Panc1 (cell line): Measurements from ENCODE around the gene TMOD1. TPM values are rescaled to one million over a fixed set of nuclear protein-coding genes. Genes with fewer than 3 reads are reported as not detected.

ENCODE experiments used
- ATAC-seq: fragments of 200-7000 bp; cut with Tn5 transposase; 2 replicates; pipeline ENCODE4 v1.9.1; 2020; ENCODE audit warnings: mild to moderate bottlenecking, moderate library complexity
- BruUV-seq: library from RNA; stranded (reverse); fragments of 400-500 nt; replicated peaks from 2 replicates; lab custom pipeline; 2021; lab: Mats Ljungman, UMichigan
- CTCF ChIA-PET: fragments of 300-600 bp; sonication (Branson Sonifier 250); formaldehyde crosslinking; loops from one replicate; lab custom pipeline; 2022; ENCODE audit warnings: antibody characterized with exemption; lab: Charles Lee
- POLR2A ChIA-PET: fragments of 300-600 bp; sonication (Branson Sonifier 250); formaldehyde crosslinking; loops from one replicate; lab custom pipeline; 2022; ENCODE audit warnings: antibody characterized with exemption; lab: Charles Lee
- DNase-seq: peaks from one replicate; pipeline ENCODE4 v3.0.0-alpha.2; 2010; ENCODE audit warnings: low read depth, low spot score
- H3K27ac ChIP-seq: 2 replicates; pipeline ENCODE4 v1.5.1; 2011; ENCODE audit warnings: mild to moderate bottlenecking, low read length, inconsistent platforms
- H3K27me3 ChIP-seq: fragments of 200-500 bp; sonication (Bioruptor generic); 2 replicates; pipeline ENCODE4 v1.6.0; 2014; ENCODE audit warnings: low read length, inconsistent platforms; ENCODE audit not compliant: control insufficient read depth, insufficient read depth
- H3K36me3 ChIP-seq: fragments of 200-500 bp; sonication (Bioruptor generic); 2 replicates; pipeline ENCODE4 v1.5.1; 2014; ENCODE audit warnings: inconsistent platforms, mild to moderate bottlenecking, low read length, moderate library complexity; ENCODE audit not compliant: control insufficient read depth, insufficient read depth
- H3K4me1 ChIP-seq: 2 replicates; pipeline ENCODE4 v1.5.1; 2011; ENCODE audit warnings: inconsistent platforms, mild to moderate bottlenecking, low read length, moderate library complexity; ENCODE audit not compliant: control insufficient read depth, insufficient read depth
- H3K4me3 ChIP-seq, 2 experiments: 2 replicates each; pipeline ENCODE4 v1.5.1; 2011 to 2012; ENCODE audit warnings: low read depth in 2 of 2, low read length in 2 of 2, mild to moderate bottlenecking in 2 of 2, inconsistent platforms in 1 of 2, moderate library complexity in 1 of 2
- H3K9me3 ChIP-seq: fragments of 200-500 bp; sonication (Bioruptor generic); 2 replicates; pipeline ENCODE4 v1.5.1; 2014; ENCODE audit warnings: low read depth, mild to moderate bottlenecking, inconsistent platforms, low read length, moderate library complexity; ENCODE audit not compliant: control insufficient read depth, insufficient read depth
- POLR2AphosphoS5 ChIP-seq: IDR thresholded peaks from 2 replicates; pipeline ENCODE4 v1.6.1; 2012; ENCODE audit warnings: mild to moderate bottlenecking, low read depth, low read length, moderate library complexity
- SIN3A ChIP-seq: IDR thresholded peaks from 2 replicates; pipeline ENCODE4 v1.6.1; 2012; ENCODE audit warnings: low read depth, mild to moderate bottlenecking, low read length, moderate library complexity, borderline replicate concordance; ENCODE audit not compliant: insufficient read depth
- TCF7L2 ChIP-seq: IDR thresholded peaks from 2 replicates; pipeline ENCODE4 v1.6.1; 2011; ENCODE audit warnings: mild to moderate bottlenecking, low read depth, low read length, inconsistent platforms
- in situ Hi-C: cut with HindIII; loops from 2 replicates; pipeline ENCODE4 v1.10.0; 2016; ENCODE audit warnings: low sequenced_read_pairs, low pct_unique_long_range_greater_than_20kb
- intact Hi-C: fragments of 100-400 bp; cut with micrococcal nuclease; formaldehyde crosslinking; loops from one replicate; pipeline ENCODE4 v1.10.0; 2022; ENCODE audit not compliant: unreplicated experiment
- total RNA-seq: library from RNA; stranded (reverse); gene quantifications from one replicate; pipeline ENCODE4 v1.2.1, GENCODE V29; 2021; ENCODE audit not compliant: unreplicated experiment
- TF ChIP-seq, protein P1 (sequence below), 2 experiments: IDR thresholded peaks; 2 replicates each; pipeline ENCODE4 v1.6.1; 2011 to 2012; ENCODE audit warnings: low read depth in 2 of 2, control low read depth in 1 of 2, low read length in 1 of 2, mild to moderate bottlenecking in 1 of 2, moderate library complexity in 1 of 2; ENCODE audit not compliant: insufficient read depth in 1 of 2
- TF ChIP-seq, protein P2 (sequence below): fragments of 450-650 bp; IDR thresholded peaks from 2 replicates; pipeline ENCODE4 v1.5.1; 2017; ENCODE audit warnings: mild to moderate bottlenecking

TMOD1 gene
- total RNA-seq, 1 experiment from 2014 or later = 1.4 TPM

DNA sequence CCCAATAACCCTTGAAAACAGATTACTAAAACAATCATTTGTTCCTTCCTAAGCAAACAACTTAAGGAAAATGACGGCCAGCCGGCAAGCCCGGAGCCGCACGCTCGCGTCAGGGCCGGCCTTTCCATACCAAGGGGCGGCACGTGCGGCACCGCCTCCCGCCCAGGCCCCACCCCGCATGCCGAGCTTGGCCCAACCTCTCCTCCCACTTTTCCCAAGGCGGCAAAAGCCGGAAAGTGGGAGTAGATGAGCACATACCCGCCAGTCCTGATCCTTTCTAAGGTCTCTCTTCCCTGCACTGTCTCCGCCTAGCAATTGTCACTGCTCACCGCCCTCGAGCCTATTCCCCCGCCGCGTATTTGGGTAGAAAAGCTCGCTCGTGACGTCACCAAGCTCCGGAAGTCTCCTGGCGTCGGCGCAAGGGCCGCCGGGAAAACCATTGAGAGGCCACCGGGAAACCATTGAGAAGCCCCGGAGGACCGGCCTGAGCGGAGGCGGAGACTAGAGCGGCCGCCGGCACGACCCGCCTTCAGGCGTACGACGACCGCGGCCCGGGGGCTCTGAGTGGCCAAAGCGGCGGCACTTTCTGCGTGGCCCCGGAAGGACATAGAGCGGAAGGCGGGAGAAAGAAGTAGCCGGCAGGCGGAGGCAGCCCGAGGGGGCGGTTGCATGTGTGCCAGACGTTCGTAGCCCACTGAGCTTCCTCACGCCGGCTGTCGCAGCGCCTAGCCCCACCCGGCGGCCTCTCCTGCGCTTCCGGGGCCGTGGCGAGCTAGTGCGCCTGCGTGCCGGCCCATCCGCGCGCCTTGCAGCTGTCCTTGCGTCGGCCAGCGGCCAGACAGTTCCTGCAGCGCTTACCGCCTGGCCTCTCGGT, 131.8 kb downstream of the TMOD1 start, which contains the start of the genes NCBP1 and TSTD2:
Gene NCBP1, plus strand, starts transcription at position 837 of the 874 bp plus-strand sequence. CDS start 61 bp downstream, outside the sequence.
Gene TSTD2, minus strand, starts transcription at position 384 of the 874 bp plus-strand sequence. CDS start 5,806 bp downstream, outside the sequence.
- H3K36me3 ChIP-seq = peaks cover 3% of the 10 kb centered on the region
- TF ChIP-seq TCF7L2 = no peak; the same call in 1 of the 2 replicates
- TF ChIP-seq SIN3A = peak; percentile 71; the same call in 1 of the 2 replicates
- peak; percentile 19; the same call in 1 of the 2 replicates for TF ChIP-seq POLR2AphosphoS5
- TF ChIP-seq, protein P1, sequence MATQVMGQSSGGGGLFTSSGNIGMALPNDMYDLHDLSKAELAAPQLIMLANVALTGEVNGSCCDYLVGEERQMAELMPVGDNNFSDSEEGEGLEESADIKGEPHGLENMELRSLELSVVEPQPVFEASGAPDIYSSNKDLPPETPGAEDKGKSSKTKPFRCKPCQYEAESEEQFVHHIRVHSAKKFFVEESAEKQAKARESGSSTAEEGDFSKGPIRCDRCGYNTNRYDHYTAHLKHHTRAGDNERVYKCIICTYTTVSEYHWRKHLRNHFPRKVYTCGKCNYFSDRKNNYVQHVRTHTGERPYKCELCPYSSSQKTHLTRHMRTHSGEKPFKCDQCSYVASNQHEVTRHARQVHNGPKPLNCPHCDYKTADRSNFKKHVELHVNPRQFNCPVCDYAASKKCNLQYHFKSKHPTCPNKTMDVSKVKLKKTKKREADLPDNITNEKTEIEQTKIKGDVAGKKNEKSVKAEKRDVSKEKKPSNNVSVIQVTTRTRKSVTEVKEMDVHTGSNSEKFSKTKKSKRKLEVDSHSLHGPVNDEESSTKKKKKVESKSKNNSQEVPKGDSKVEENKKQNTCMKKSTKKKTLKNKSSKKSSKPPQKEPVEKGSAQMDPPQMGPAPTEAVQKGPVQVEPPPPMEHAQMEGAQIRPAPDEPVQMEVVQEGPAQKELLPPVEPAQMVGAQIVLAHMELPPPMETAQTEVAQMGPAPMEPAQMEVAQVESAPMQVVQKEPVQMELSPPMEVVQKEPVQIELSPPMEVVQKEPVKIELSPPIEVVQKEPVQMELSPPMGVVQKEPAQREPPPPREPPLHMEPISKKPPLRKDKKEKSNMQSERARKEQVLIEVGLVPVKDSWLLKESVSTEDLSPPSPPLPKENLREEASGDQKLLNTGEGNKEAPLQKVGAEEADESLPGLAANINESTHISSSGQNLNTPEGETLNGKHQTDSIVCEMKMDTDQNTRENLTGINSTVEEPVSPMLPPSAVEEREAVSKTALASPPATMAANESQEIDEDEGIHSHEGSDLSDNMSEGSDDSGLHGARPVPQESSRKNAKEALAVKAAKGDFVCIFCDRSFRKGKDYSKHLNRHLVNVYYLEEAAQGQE (IDR thresholded peaks at IDR 0.05; ENCODE audit: insufficient read depth in 1 of 2, low read depth in 2 of 2, low read length in 1 of 2) = no peak
- TF ChIP-seq, protein P2, sequence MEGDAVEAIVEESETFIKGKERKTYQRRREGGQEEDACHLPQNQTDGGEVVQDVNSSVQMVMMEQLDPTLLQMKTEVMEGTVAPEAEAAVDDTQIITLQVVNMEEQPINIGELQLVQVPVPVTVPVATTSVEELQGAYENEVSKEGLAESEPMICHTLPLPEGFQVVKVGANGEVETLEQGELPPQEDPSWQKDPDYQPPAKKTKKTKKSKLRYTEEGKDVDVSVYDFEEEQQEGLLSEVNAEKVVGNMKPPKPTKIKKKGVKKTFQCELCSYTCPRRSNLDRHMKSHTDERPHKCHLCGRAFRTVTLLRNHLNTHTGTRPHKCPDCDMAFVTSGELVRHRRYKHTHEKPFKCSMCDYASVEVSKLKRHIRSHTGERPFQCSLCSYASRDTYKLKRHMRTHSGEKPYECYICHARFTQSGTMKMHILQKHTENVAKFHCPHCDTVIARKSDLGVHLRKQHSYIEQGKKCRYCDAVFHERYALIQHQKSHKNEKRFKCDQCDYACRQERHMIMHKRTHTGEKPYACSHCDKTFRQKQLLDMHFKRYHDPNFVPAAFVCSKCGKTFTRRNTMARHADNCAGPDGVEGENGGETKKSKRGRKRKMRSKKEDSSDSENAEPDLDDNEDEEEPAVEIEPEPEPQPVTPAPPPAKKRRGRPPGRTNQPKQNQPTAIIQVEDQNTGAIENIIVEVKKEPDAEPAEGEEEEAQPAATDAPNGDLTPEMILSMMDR = no peak
- H3K4me1 ChIP-seq = peaks cover 24% of the 10 kb centered on the region
- peak; percentile 95 for ATAC-seq
- H3K4me3 ChIP-seq = peak within 1 kb of the TSS; percentile 87 to 96
- no TSS peak for BruUV-seq
- intact Hi-C loops = no loop called here
- POLR2A ChIA-PET = interaction anchor here (0.6 to 1.2 kb wide), 4 partner anchors 54 to 912 kb away, joined by 3 to 4 read pairs (median 3); no protein-coding TSS in a partner anchor
- in situ Hi-C loops = no loop called here
- H3K27me3 ChIP-seq = no peaks in the 10 kb centered on the region
- no peaks in the 10 kb centered on the region for H3K9me3 ChIP-seq
- H3K27ac ChIP-seq = peak within 1 kb of the TSS; percentile 95
- peak; percentile 79 for DNase-seq
- CTCF ChIA-PET = interaction anchor here (0.6 to 0.7 kb wide), 3 partner anchors 23 to 266 kb away, joined by 6 to 8 read pairs (median 6); no protein-coding TSS in a partner anchor

DNA sequence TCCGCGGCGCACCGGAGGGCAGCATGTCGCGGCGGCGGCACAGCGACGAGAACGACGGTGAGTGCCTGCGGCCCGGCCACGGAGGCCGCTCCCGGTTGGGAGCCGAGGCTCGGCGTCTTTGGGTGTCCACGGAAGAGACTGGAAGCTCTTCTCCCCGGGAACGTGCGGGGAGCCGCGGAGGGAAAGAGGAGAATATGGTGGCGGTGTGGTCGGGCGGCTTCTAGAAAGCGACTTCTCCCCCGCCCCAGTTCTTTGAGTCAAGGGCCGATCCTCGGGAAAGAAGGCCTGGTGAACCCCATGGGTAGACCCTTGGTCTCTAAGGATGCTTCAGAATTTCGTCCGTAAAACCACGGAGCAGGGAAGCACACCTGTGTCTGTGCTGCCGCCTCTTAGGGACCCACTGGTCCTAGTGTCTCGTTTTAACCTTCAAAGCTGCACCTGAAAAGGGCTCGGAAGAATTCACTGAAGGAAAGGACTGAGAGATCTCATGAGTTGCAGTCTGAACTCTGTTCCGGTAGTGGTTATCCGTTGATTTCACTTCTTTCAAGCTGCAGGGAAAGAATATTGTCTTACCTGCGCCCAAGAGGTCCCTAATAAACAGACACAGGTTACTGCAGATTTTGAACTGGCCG, 132.5 kb downstream of the TMOD1 start:
- TF ChIP-seq TCF7L2 = no peak
- no peak for TF ChIP-seq SIN3A
- TF ChIP-seq, protein P1 (IDR thresholded peaks at IDR 0.05; ENCODE audit: insufficient read depth in 1 of 2, low read depth in 2 of 2, low read length in 1 of 2) = no peak
- TF ChIP-seq, protein P2 = no peak
- no peak for TF ChIP-seq POLR2AphosphoS5
- ATAC-seq (no peak), DNase-seq (no peak)
- Histone ChIP-seq H3K4me1 (peaks cover 29% of the 10 kb centered on the region), H3K9me3 (no peaks in the 10 kb centered on the region), H3K27ac (peak overlapping the region; percentile 92), H3K4me3 (peak overlapping the region; percentile 87 to 96), H3K27me3 (no peaks in the 10 kb centered on the region), H3K36me3 (peaks cover 3% of the 10 kb centered on the region)
- ChIA-PET POLR2A (no interaction called here), CTCF (no interaction called here)
- intact Hi-C loops = no loop called here
- in situ Hi-C loops = no loop called here
- BruUV-seq = no TSS peak
